Activated CD8-positive, alpha-beta memory T cell treated with anti-CD3 and anti-CD28 coated beads for 4 hours (primary cell): ENCODE measurements around the gene LMF2.

Experiments used
- DNase-seq, 2 donors: peaks; one replicate each; pipeline ENCODE4 v3.0.0-alpha.2; 2020; ENCODE audit warnings: low read depth in 2 of 2

The LMF2 gene

GRCh38 chr22:50503475-50504145 is 3.9 kb downstream of the LMF2 start:
- no peak for DNase-seq

GRCh38 chr22:50502628-50503474 is 4.7 kb downstream of the LMF2 start:
- DNase-seq: no peak

GRCh38 chr22:50502096-50502495 is 5.4 kb downstream of the LMF2 start:
- DNase-seq: no peak

- DNase-seq: no peak
Observed at GRCh38 chr22:50500452-50500851, 7.0 kb downstream of the LMF2 start.

- DNase-seq: peak; percentile 39 to 51
Observed at GRCh38 chr22:50498322-50498890, 9.1 kb downstream of the LMF2 start.

- no peak for DNase-seq
Observed at GRCh38 chr22:50497093-50497492, 10.4 kb downstream of the LMF2 start.

- no peak for DNase-seq
Observed at GRCh38 chr22:50490531-50491308, 16.8 kb downstream of the LMF2 start.

GRCh38 chr22:50489363-50490243 is 17.9 kb downstream of the LMF2 start:
- DNase-seq: no peak

GRCh38 chr22:50488886-50489285 is 18.6 kb downstream of the LMF2 start:
- DNase-seq: no peak

- no peak for DNase-seq
Observed at GRCh38 chr22:50488006-50488677, 19.4 kb downstream of the LMF2 start.

- no peak for DNase-seq
Observed at GRCh38 chr22:50487290-50488005, 20.1 kb downstream of the LMF2 start.

GRCh38 chr22:50486561-50487289 is 20.8 kb downstream of the LMF2 start, which contains the start of gene MIOX:
MIOX (plus strand) TSS chr22:50486859; CDS start chr22:50486898, 39 bp downstream.
- no peak for DNase-seq

GRCh38 chr22:50485221-50486131 is 22.0 kb downstream of the LMF2 start:
- no peak for DNase-seq

GRCh38 chr22:50483977-50484853 is 23.3 kb downstream of the LMF2 start:
- DNase-seq: no peak

- no peak for DNase-seq
Observed at GRCh38 chr22:50483556-50483955, 23.9 kb downstream of the LMF2 start.

- DNase-seq: no peak
Observed at GRCh38 chr22:50483106-50483505, 24.4 kb downstream of the LMF2 start.
